ENCODE results near the gene GZMA.

Gene GZMA

GRCh38 chr5:55102348-55102747 is at the start of gene GZMA:
Gene GZMA, plus strand, starts transcription at chr5:55102646. Its CDS starts 37 bp downstream, at chr5:55102683.
- Histone ChIP-seq H3K27ac (ENCODE audit: low read depth, low read length) (no peak within 1 kb of the TSS), H3K79me2 (ENCODE audit: control insufficient read depth, low read length) (no peaks in the 10 kb centered on the region), H3K36me3 (ENCODE audit: control insufficient read depth, low read length) (no peaks in the 10 kb centered on the region), H3K9me2 (replicated peaks; ENCODE audit: control insufficient read depth, low read length) (no peaks in the 10 kb centered on the region), H3K27me3 (ENCODE audit: control insufficient read depth, low read length) (no peaks in the 10 kb centered on the region), H3F3A (ENCODE audit: control insufficient read depth, insufficient read depth) (no peaks in the 10 kb centered on the region), H3K4me3 (ENCODE audit: low read length) (no peak within 1 kb of the TSS), H3K4me2 (ENCODE audit: low read length) (no peak within 1 kb of the TSS), H4K20me1 (ENCODE audit: control insufficient read depth, insufficient read depth, low read depth, low read length) (no peaks in the 10 kb centered on the region), H3K9me3 (ENCODE audit: control insufficient read depth, insufficient read depth, low read length) (no peaks in the 10 kb centered on the region), H3K4me1 (ENCODE audit: control insufficient read depth, low read length) (no peaks in the 10 kb centered on the region)
- TF ChIP-seq CTCF (IDR thresholded peaks at IDR 0.05; ENCODE audit: low read depth, low read length, poor library complexity, severe bottlenecking) (no peak), EZH2phosphoT487 (IDR thresholded peaks at IDR 0.05; ENCODE audit: borderline replicate concordance, low read length) (no peak)

- no peak for TF ChIP-seq EZH2phosphoT487 (IDR thresholded peaks at IDR 0.05; ENCODE audit: borderline replicate concordance, low read length)
- TF ChIP-seq CTCF (IDR thresholded peaks at IDR 0.05; ENCODE audit: low read depth, low read length, poor library complexity, severe bottlenecking) = no peak
- no peak overlapping the region for H3K4me3 ChIP-seq (ENCODE audit: low read length)
- H3K9me3 ChIP-seq (ENCODE audit: control insufficient read depth, insufficient read depth, low read length) = no peaks in the 10 kb centered on the region
These were observed 47.3 kb upstream of the GZMA start for GRCh38 chr5:55055183-55055582.

GRCh38 chr5:55062039-55062779 is 40.2 kb upstream of the GZMA start:
- Histone ChIP-seq H3K4me3 (ENCODE audit: low read length) (no peak overlapping the region), H3F3A (ENCODE audit: control insufficient read depth, insufficient read depth) (no peaks in the 10 kb centered on the region), H3K27me3 (ENCODE audit: control insufficient read depth, low read length) (no peaks in the 10 kb centered on the region), H3K9me2 (replicated peaks; ENCODE audit: control insufficient read depth, low read length) (no peaks in the 10 kb centered on the region), H3K79me2 (ENCODE audit: control insufficient read depth, low read length) (no peaks in the 10 kb centered on the region), H3K36me3 (ENCODE audit: control insufficient read depth, low read length) (no peaks in the 10 kb centered on the region), H4K20me1 (ENCODE audit: control insufficient read depth, insufficient read depth, low read depth, low read length) (no peaks in the 10 kb centered on the region), H3K9me3 (ENCODE audit: control insufficient read depth, insufficient read depth, low read length) (no peaks in the 10 kb centered on the region), H3K4me1 (ENCODE audit: control insufficient read depth, low read length) (no peaks in the 10 kb centered on the region), H3K4me2 (ENCODE audit: low read length) (no peak overlapping the region), H3K27ac (ENCODE audit: low read depth, low read length) (no peak overlapping the region)
- no peak for TF ChIP-seq CTCF (IDR thresholded peaks at IDR 0.05; ENCODE audit: low read depth, low read length, poor library complexity, severe bottlenecking)
- no peak for TF ChIP-seq EZH2phosphoT487 (IDR thresholded peaks at IDR 0.05; ENCODE audit: borderline replicate concordance, low read length)

More at GRCh38 chr5:55055183-55055582, 47.3 kb upstream of the GZMA start:
- Histone ChIP-seq H3K4me2 (ENCODE audit: low read length) (no peak overlapping the region), H3K9me2 (replicated peaks; ENCODE audit: control insufficient read depth, low read length) (no peaks in the 10 kb centered on the region), H3K36me3 (ENCODE audit: control insufficient read depth, low read length) (no peaks in the 10 kb centered on the region), H3K27ac (ENCODE audit: low read depth, low read length) (no peak overlapping the region), H3K27me3 (ENCODE audit: control insufficient read depth, low read length) (no peaks in the 10 kb centered on the region), H3K4me1 (ENCODE audit: control insufficient read depth, low read length) (no peaks in the 10 kb centered on the region), H4K20me1 (ENCODE audit: control insufficient read depth, insufficient read depth, low read depth, low read length) (no peaks in the 10 kb centered on the region), H3F3A (ENCODE audit: control insufficient read depth, insufficient read depth) (no peaks in the 10 kb centered on the region), H3K79me2 (ENCODE audit: control insufficient read depth, low read length) (no peaks in the 10 kb centered on the region)
